22Rv1 (cell line): ENCODE results near the gene SUN5.

ENCODE experiments used
- H3K27ac ChIP-seq: fragments of 450-650 bp; 2 replicates; pipeline ENCODE4 v1.5.1; 2017
- CTCF ChIP-seq: fragments of 450-650 bp; IDR thresholded peaks from 2 replicates; pipeline ENCODE4 v1.5.1; 2017; ENCODE audit warnings: mild to moderate bottlenecking
- ZFX ChIP-seq: fragments of 450-650 bp; IDR thresholded peaks from 2 replicates; pipeline ENCODE4 v1.6.1; 2017; ENCODE audit warnings: antibody characterized with exemption, borderline replicate concordance

Gene SUN5

GRCh38 chr20:33026072-33026778 is 22.0 kb upstream of the SUN5 start:
- no peak for TF ChIP-seq CTCF
- no peak for TF ChIP-seq ZFX
- no peak overlapping the region for H3K27ac ChIP-seq

DNA sequence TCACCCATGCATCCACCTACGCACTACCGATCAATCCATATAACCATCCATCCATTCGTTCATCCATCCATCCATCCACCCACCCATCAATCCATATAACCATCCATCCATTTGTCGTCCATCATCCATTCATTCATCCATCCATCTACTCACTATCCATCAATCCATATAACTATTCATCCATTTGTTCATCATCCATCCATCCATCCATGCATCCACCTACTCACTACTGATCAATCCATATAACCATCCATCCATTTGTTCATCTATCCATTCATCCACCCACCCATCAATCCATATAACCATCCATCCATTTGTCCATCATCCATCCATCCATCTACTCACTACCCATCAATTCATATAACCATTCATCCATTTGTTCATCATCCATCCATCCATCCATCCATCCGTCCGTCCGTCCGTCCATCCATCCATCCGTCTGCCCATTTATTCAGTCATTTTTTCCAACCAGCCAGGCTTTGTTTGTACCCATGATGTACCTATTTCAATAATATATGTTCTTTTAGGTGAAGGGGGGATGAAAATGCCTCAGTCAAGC is 21.2 kb upstream of the SUN5 start:
- no peak overlapping the region for H3K27ac ChIP-seq
- TF ChIP-seq ZFX, result no peak
- no peak for TF ChIP-seq CTCF

- no peak overlapping the region for H3K27ac ChIP-seq
- TF ChIP-seq CTCF (no peak), ZFX (no peak)
Observed at GRCh38 chr20:33024609-33025317, 20.5 kb upstream of the SUN5 start.

DNA sequence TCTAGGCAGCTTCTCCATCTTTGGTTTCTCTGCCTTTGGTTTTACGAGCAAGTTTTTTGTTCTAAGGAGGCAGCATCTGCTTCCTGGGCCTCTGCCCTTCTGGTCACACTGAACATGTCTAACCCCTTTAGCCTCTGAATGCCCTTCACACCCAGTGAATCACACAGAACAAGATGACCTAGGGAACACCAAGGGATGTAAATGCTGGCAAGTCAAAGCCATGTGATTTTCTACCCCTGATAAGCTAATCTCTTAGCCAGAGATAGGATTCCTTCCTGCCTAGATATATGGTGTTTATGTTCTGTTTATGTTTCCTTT is 20.0 kb upstream of the SUN5 start:
- H3K27ac ChIP-seq, result no peak overlapping the region
- TF ChIP-seq CTCF (no peak), ZFX (no peak)

GRCh38 chr20:33023439-33024242 is 19.4 kb upstream of the SUN5 start:
- H3K27ac ChIP-seq, result no peak overlapping the region
- TF ChIP-seq ZFX, result no peak
- TF ChIP-seq CTCF, result no peak

DNA sequence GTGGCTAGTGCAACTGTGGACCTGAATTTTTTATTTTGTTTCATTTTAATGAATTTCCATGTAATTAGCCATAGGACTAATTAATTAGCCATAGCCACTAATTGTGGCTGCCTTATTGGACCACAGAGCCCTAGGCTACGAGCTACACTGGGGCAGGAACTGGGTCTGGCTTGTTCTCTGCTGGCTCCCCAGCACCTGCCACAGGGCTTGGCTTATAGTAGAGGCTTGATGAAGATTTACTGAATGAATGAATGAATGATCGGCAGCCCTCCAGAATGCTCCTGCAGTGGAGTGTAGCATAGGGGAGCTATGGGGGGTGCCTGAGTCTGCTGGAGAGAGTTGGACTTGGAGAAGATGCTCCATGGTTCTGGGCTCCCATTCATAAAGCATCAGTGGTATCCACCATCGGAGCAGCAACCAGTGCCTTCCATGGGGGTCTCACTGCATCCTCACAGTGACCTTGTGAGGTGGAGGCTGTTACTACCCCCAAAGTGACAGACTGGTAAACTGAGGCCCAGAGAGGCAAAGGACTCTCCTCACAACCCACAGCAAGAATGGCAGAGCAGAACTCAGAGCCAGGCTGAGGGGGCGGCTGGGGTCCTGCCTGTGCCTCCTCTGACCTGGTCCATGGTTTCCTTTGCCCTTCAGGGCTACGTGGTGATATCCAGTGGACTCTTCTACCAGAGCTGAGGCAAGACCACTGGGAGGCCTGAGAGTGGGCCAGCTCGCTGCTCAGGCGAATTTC is 18.6 kb upstream of the SUN5 start:
- TF ChIP-seq CTCF (no peak), ZFX (no peak)
- H3K27ac ChIP-seq, result no peak overlapping the region
